HepG2 (cell line): Measurements from ENCODE around the gene FAM3B. TPM values are rescaled to one million over a fixed set of nuclear protein-coding genes. Genes with fewer than 3 reads are reported as not detected.

Experiments used
- AKNA ChIP-seq: sonication (generic); formaldehyde crosslinking; IDR thresholded peaks from 2 replicates; pipeline ENCODE4 v1.4.0; 2020; ENCODE audit warnings: missing genetic modification reagents, borderline replicate concordance
- CENPX ChIP-seq: sonication (generic); formaldehyde crosslinking; IDR thresholded peaks from 2 replicates; pipeline ENCODE4 v1.9.0; 2021; ENCODE audit warnings: mild to moderate bottlenecking, missing genetic modification reagents, moderate library complexity
- GABPB1 ChIP-seq: IDR thresholded peaks from 2 replicates; pipeline ENCODE4 v1.6.1; 2016; ENCODE audit warnings: mild to moderate bottlenecking, missing genetic modification reagents, moderate library complexity, missing compliant biosample characterization
- GLI4 ChIP-seq: sonication (generic); formaldehyde crosslinking; IDR thresholded peaks from 2 replicates; pipeline ENCODE4 v1.5.1; 2020; ENCODE audit warnings: missing genetic modification reagents, mild to moderate bottlenecking, moderate library complexity, borderline replicate concordance
- HIC2 ChIP-seq: sonication (generic); formaldehyde crosslinking; IDR thresholded peaks from 2 replicates; pipeline ENCODE4 v1.9.0; 2022; ENCODE audit warnings: low read depth, missing genetic modification reagents
- HOMEZ ChIP-seq: IDR thresholded peaks from 2 replicates; pipeline ENCODE4 v1.6.1; 2016; ENCODE audit warnings: low read depth
- KAT8 ChIP-seq: IDR thresholded peaks from 2 replicates; pipeline ENCODE4 v1.6.1; 2016; ENCODE audit warnings: missing genetic modification reagents, missing compliant biosample characterization
- MTA1 ChIP-seq: sonication (generic); formaldehyde crosslinking; IDR thresholded peaks from 2 replicates; pipeline ENCODE4 v1.4.0; 2020; ENCODE audit warnings: missing genetic modification reagents, mild to moderate bottlenecking, borderline replicate concordance
- MZF1 ChIP-seq: sonication (generic); formaldehyde crosslinking; IDR thresholded peaks from 2 replicates; pipeline ENCODE4 v1.8.1; 2023; ENCODE audit warnings: mild to moderate bottlenecking, missing genetic modification reagents, borderline replicate concordance
- PAWR ChIP-seq: sonication (generic); formaldehyde crosslinking; IDR thresholded peaks from 2 replicates; pipeline ENCODE4 v1.4.0; 2020; ENCODE audit warnings: missing genetic modification reagents, mild to moderate bottlenecking, borderline replicate concordance
- PBX3 ChIP-seq: sonication (generic); formaldehyde crosslinking; IDR thresholded peaks from 2 replicates; pipeline ENCODE4 v1.8.1; 2023; ENCODE audit warnings: missing genetic modification reagents, inconsistent platforms, borderline replicate concordance
- SALL2 ChIP-seq: sonication (generic); formaldehyde crosslinking; IDR thresholded peaks from 2 replicates; pipeline ENCODE4 v1.8.1; 2023; ENCODE audit warnings: mild to moderate bottlenecking, missing genetic modification reagents, inconsistent platforms
- STAT5B ChIP-seq: sonication (generic); formaldehyde crosslinking; IDR thresholded peaks from 2 replicates; pipeline ENCODE4 v1.4.0; 2020; ENCODE audit warnings: missing genetic modification reagents
- ZBTB7B ChIP-seq: sonication (generic); formaldehyde crosslinking; IDR thresholded peaks from 2 replicates; pipeline ENCODE4 v1.4.0; 2020; ENCODE audit warnings: missing genetic modification reagents
- ZNF280D ChIP-seq: sonication (generic); formaldehyde crosslinking; IDR thresholded peaks from 2 replicates; pipeline ENCODE4 v1.5.1; 2020; ENCODE audit warnings: mild to moderate bottlenecking, missing genetic modification reagents
- polyA plus RNA-seq, 8 experiments: library from polyadenylated mRNA; depleted of rRNA in 3 of 8; stranded (reverse) in 7 of 8; unstranded in 1 of 8; fragments of >200 nt; fragmentation: Illumina TruSeq in 4 of 8; extraction: Trizol in 4 of 8; gene quantifications; 2 replicates each; pipeline versions ENCODE4 v1.2.1 to v1.2.3, GENCODE V29; 2011 to 2016; ENCODE audit warnings: low read depth in 4 of 8, missing spikeins in 1 of 8, mixed read lengths in 1 of 8; ENCODE audit not compliant: insufficient read depth in 1 of 8
- total RNA-seq, 5 experiments: library from RNA; depleted of rRNA; stranded (reverse); fragments of >200 nt; fragmentation: Illumina TruSeq; extraction: Trizol; gene quantifications; 2 replicates each; pipeline ENCODE4 v1.2.3, GENCODE V29; 2016; ENCODE audit warnings: low read depth in 1 of 5

FAM3B gene
- total and polyA plus RNA-seq, 2 of the 13 experiments (the other 11 are each of a cell fraction or from before 2014, with no cell fraction given), result 46.5 to 62.0 TPM

- no peak for TF ChIP-seq AKNA (CRISPR knock-in tag)
- TF ChIP-seq GLI4, result no peak
- 0 out of 2 replicates have a peak, but pooled peaks have one; percentile 20 for TF ChIP-seq STAT5B
- TF ChIP-seq HIC2, result peak; percentile 47; the same call in 1 of the 2 replicates
- no peak for TF ChIP-seq PBX3 (CRISPR knock-in tag)
- TF ChIP-seq MZF1 (CRISPR knock-in tag), result no peak
- TF ChIP-seq SALL2 (CRISPR knock-in tag), result peak; percentile 93
- peak; percentile 59; the same call in 1 of the 2 replicates for TF ChIP-seq KAT8
- TF ChIP-seq MTA1 (CRISPR knock-in tag), result peak; percentile 91
- TF ChIP-seq ZNF280D (CRISPR knock-in tag), result peak; percentile 81
- no peak for TF ChIP-seq CENPX (CRISPR knock-in tag)
- peak; percentile 29; the same call in 1 of the 2 replicates for TF ChIP-seq GABPB1 (CRISPR knock-in tag)
- peak; percentile 39; the same call in 1 of the 2 replicates for TF ChIP-seq ZBTB7B (CRISPR knock-in tag)
- no peak for TF ChIP-seq PAWR
- no peak for TF ChIP-seq HOMEZ (CRISPR knock-in tag)
These were observed 6.1 kb downstream of the FAM3B start (continued) for GRCh38 chr21:41322496-41323382.
